ENCODE data around the gene SMOC1.

SMOC1 gene

GRCh38 chr14:69999261-69999674 lies 120.1 kb downstream of the SMOC1 start:
- no peak for TF ChIP-seq CTCF (IDR thresholded peaks at IDR 0.05; ENCODE audit: low read length, missing control alignments)
- H3K4me3 ChIP-seq (replicated peaks; ENCODE audit: low read depth, low read length): no peak overlapping the region
- peak; percentile 79 for DNase-seq (ENCODE audit: low read depth)

GRCh38 chr14:70000601-70001000 lies 121.4 kb downstream of the SMOC1 start:
- no peak for TF ChIP-seq CTCF (IDR thresholded peaks at IDR 0.05; ENCODE audit: low read length, missing control alignments)
- DNase-seq (ENCODE audit: low read depth): no peak
- no peak overlapping the region for H3K4me3 ChIP-seq (replicated peaks; ENCODE audit: low read depth, low read length)

GRCh38 chr14:70002589-70003346 lies 123.6 kb downstream of the SMOC1 start:
- TF ChIP-seq CTCF (IDR thresholded peaks at IDR 0.05; ENCODE audit: low read length, missing control alignments): no peak
- no peak for DNase-seq (ENCODE audit: low read depth)
- no peak overlapping the region for H3K4me3 ChIP-seq (replicated peaks; ENCODE audit: low read depth, low read length)

GRCh38 chr14:70004791-70005190 lies 125.6 kb downstream of the SMOC1 start:
- no peak overlapping the region for H3K4me3 ChIP-seq (replicated peaks; ENCODE audit: low read depth, low read length)
- TF ChIP-seq CTCF (IDR thresholded peaks at IDR 0.05; ENCODE audit: low read length, missing control alignments): no peak
- DNase-seq (ENCODE audit: low read depth): no peak

- no peak for TF ChIP-seq CTCF (IDR thresholded peaks at IDR 0.05; ENCODE audit: low read length, missing control alignments)
- DNase-seq (ENCODE audit: low read depth): no peak
- H3K4me3 ChIP-seq (replicated peaks; ENCODE audit: low read depth, low read length): no peak overlapping the region
Observed at GRCh38 chr14:70005281-70005805, 126.1 kb downstream of the SMOC1 start.

GRCh38 chr14:70006699-70007098 lies 127.5 kb downstream of the SMOC1 start:
- TF ChIP-seq CTCF (IDR thresholded peaks at IDR 0.05; ENCODE audit: low read length, missing control alignments): no peak
- DNase-seq (ENCODE audit: low read depth): no peak

More at GRCh38 chr14:70006699-70007098, 127.5 kb downstream of the SMOC1 start:
- no peak overlapping the region for H3K4me3 ChIP-seq (replicated peaks; ENCODE audit: low read depth, low read length)

All from fibroblast of pulmonary artery (primary cell).